GM18907 (cell line): Measurements from ENCODE around the gene RABL2B.
"Not testable (repeated sequence)": the region's sequence is repeated elsewhere in the genome, so short reads cannot be mapped to it uniquely, and the experiment has no call there.

Experiments
- ATAC-seq: cut with Tn5 transposase; IDR thresholded peaks from one replicate; pipeline ENCODE4 v1.9.1; 2021; ENCODE audit warnings: mild to moderate bottlenecking, moderate library complexity; ENCODE audit not compliant: unreplicated experiment

The RABL2B gene

GRCh38 chr22:50783033-50783879 is at the start of gene RABL2B:
TSS of gene RABL2B (minus strand) at chr22:50783636. CDS start at chr22:50782294, 1,342 bp downstream.
- peak; percentile 97 for ATAC-seq

- not testable (repeated sequence) for ATAC-seq
Measured at GRCh38 chr22:50786936-50787335, 3.5 kb upstream of the RABL2B start.

GRCh38 chr22:50785289-50785688 is 1.9 kb upstream of the RABL2B start:
- ATAC-seq = not testable (repeated sequence)

GRCh38 chr22:50783880-50784276 is 442 bp upstream of the RABL2B start:
- peak; percentile 23 for ATAC-seq

GRCh38 chr22:50782253-50782652 is 1.2 kb downstream of the RABL2B start:
- ATAC-seq = not testable (repeated sequence)

- ATAC-seq = not testable (repeated sequence)
Measured at GRCh38 chr22:50780244-50780643, 3.2 kb downstream of the RABL2B start.

GRCh38 chr22:50777631-50778030 is 5.8 kb downstream of the RABL2B start:
- not testable (repeated sequence) for ATAC-seq

- not testable (repeated sequence) for ATAC-seq
Measured at GRCh38 chr22:50775132-50775531, 8.3 kb downstream of the RABL2B start.

GRCh38 chr22:50764288-50764687 is 19.1 kb downstream of the RABL2B start:
- ATAC-seq = not testable (repeated sequence)

- ATAC-seq = not testable (repeated sequence)
Measured at GRCh38 chr22:50761829-50762228, 21.6 kb downstream of the RABL2B start.

- ATAC-seq = not testable (repeated sequence)
Measured at GRCh38 chr22:50759597-50760341, 23.7 kb downstream of the RABL2B start.

GRCh38 chr22:50756949-50757491 is 26.4 kb downstream of the RABL2B start:
- not testable (repeated sequence) for ATAC-seq

GRCh38 chr22:50756406-50756805 is 27.0 kb downstream of the RABL2B start:
- not testable (repeated sequence) for ATAC-seq

- ATAC-seq = not testable (repeated sequence)
Measured at GRCh38 chr22:50755251-50755650, 28.2 kb downstream of the RABL2B start.

- ATAC-seq = not testable (repeated sequence)
Measured at GRCh38 chr22:50749302-50750074, 33.9 kb downstream of the RABL2B start.

- ATAC-seq = not testable (repeated sequence)
Measured at GRCh38 chr22:50748630-50749029, 34.8 kb downstream of the RABL2B start.

- ATAC-seq = not testable (repeated sequence)
Measured at GRCh38 chr22:50747521-50747920, 35.9 kb downstream of the RABL2B start.

- not testable (repeated sequence) for ATAC-seq
Measured at GRCh38 chr22:50744424-50744823, 39.0 kb downstream of the RABL2B start.

- ATAC-seq = not testable (repeated sequence)
Measured at GRCh38 chr22:50740714-50741113, 42.7 kb downstream of the RABL2B start.

GRCh38 chr22:50739894-50740293 is 43.5 kb downstream of the RABL2B start:
- no peak for ATAC-seq

- ATAC-seq = no peak
Measured at GRCh38 chr22:50739279-50739691, 44.2 kb downstream of the RABL2B start.
